Upper lobe of left lung (tissue), 4 donors: ENCODE measurements around the gene ERC1.

Experiments used
- CTCF ChIP-seq, 6 experiments: fragments of 450-650 bp in 4 of 6; fragments of 200-600 bp in 2 of 6; sonication (generic) in 2 of 6; IDR thresholded peaks; one replicate each; pipeline ENCODE4 v1.5.1; 2016 to 2019; ENCODE audit warnings: antibody characterized with exemption in 6 of 6
- EP300 ChIP-seq, 4 donors: sonication (generic); formaldehyde crosslinking; IDR thresholded peaks; one replicate each; pipeline ENCODE4 v1.5.1; 2017; ENCODE audit warnings: antibody characterized with exemption in 4 of 4, control low read depth in 2 of 4
- POLR2A ChIP-seq, 4 donors: fragments of 450-650 bp; IDR thresholded peaks; one replicate each; pipeline ENCODE4 v1.5.1; 2016 to 2017; ENCODE audit warnings: antibody characterized with exemption in 4 of 4, mild to moderate bottlenecking in 2 of 4
- POLR2AphosphoS5 ChIP-seq, 2 donors: sonication (generic); formaldehyde crosslinking; IDR thresholded peaks; one replicate each; pipeline ENCODE4 v1.5.1; 2017; ENCODE audit warnings: antibody characterized with exemption in 2 of 2

- no peak for TF ChIP-seq CTCF (IDR thresholded peaks at IDR 0.05)
- no peak for TF ChIP-seq POLR2A (IDR thresholded peaks at IDR 0.05)
- TF ChIP-seq POLR2AphosphoS5 (IDR thresholded peaks at IDR 0.05), result no peak
- TF ChIP-seq EP300 (IDR thresholded peaks at IDR 0.05), result no peak
These were observed 333.1 kb downstream of the ERC1 start for GRCh38 chr12:1324099-1324498.
